Measurements from ENCODE around the gene ALOX5. TPM values are rescaled to one million over a fixed set of nuclear protein-coding genes. Genes with fewer than 3 reads are reported as not detected.
"Not testable (repeated sequence)": the region's sequence is repeated elsewhere in the genome, so short reads cannot be mapped to it uniquely, and the experiment has no call there.

Gene ALOX5
- total RNA-seq, 1 donor: 9.2 TPM

DNA sequence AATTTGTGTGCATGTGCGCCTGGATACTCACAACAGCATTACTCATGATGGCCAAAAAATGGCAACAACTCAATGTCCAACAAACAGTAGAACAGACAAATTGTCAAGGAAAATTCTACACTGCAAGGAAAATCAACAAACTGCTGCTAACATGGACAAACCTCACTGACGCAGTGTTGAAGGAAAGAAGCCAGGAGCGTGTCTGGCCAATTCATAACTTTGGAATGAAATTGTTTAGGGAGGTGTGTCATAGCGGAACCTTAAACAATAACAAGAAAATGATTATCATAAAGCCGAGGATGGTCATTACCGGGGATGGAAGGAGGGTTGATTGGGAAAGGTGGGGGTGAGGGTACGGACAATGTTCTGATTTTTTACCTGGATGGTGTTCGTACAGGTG, 29.1 kb downstream of the ALOX5 start:
- DNase-seq (ENCODE audit: low read depth in 2 of 3, low spot score in 2 of 3): no peak

DNA sequence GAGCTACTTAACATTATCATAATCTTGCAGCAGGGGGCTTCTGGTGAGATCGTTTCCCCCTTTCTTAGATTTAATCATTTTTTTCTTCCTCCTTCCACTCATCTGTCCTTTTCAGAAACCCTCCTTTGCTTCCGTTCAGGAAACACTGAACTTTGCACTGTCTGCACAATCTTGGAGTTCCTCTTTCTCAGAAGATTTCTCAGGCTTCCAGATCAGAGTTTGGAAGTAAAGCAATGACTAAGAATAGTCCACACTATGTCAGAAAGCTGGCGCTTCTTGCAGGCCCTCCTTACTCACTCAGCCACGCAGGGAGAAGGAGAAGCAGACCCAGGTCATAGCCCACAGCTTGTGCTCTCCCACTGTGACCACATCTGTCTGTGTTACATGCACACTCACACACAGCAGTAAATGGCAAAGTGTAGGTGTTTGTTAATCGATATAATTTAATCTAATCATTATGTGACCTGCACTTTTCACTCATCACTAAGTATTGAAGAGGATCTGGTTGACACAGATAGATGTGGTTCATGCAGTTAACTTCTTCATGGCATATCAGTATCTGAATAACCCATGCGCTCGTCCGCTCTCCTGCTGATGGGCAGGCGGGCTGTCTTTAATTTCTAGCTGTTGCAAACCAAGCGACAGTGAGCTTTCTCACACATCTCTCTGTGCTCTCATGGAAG, 30.2 kb downstream of the ALOX5 start:
- DNase-seq (ENCODE audit: low read depth in 2 of 3, low spot score in 2 of 3): peak in 2 of 3 donors; percentile 76 to 87

DNA sequence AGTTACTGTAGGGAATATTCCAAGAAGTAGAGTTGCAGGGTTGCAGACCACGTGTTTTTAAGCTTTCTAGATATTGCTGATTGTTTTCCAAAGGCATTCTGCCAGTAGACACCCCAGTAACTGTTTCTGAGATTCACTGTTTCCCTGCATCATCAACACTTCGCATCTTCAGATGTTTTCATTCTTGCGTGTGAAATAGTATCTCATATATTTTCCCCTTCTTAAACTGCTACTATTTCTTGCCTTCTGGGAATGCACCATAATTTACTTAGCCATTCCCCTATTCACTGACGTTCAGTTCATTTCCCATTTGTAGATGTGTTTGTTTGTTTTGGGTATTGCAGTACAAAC, 30.7 kb downstream of the ALOX5 start:
- DNase-seq (ENCODE audit: low read depth in 2 of 3, low spot score in 2 of 3): no peak

DNA sequence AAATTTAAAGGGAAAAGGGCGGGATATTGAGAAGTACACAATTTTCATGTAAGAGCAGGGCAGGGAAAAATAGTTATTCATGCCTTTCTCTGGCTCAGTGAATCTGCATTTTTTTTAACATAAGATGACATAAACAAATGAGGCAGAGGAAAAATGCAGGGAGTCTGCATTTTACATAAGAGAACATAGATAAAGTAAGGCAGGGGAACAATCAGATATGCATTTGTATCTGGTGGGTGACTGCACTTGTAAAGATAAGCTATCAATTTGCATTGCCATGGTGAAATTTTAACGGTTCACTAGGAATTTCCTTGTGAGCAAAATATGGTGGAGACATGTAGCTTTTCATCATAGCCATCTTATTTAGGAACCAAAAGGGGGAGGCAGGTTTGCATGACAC, 33.5 kb downstream of the ALOX5 start:
- no peak for DNase-seq (ENCODE audit: low read depth in 2 of 3, low spot score in 2 of 3)

DNA sequence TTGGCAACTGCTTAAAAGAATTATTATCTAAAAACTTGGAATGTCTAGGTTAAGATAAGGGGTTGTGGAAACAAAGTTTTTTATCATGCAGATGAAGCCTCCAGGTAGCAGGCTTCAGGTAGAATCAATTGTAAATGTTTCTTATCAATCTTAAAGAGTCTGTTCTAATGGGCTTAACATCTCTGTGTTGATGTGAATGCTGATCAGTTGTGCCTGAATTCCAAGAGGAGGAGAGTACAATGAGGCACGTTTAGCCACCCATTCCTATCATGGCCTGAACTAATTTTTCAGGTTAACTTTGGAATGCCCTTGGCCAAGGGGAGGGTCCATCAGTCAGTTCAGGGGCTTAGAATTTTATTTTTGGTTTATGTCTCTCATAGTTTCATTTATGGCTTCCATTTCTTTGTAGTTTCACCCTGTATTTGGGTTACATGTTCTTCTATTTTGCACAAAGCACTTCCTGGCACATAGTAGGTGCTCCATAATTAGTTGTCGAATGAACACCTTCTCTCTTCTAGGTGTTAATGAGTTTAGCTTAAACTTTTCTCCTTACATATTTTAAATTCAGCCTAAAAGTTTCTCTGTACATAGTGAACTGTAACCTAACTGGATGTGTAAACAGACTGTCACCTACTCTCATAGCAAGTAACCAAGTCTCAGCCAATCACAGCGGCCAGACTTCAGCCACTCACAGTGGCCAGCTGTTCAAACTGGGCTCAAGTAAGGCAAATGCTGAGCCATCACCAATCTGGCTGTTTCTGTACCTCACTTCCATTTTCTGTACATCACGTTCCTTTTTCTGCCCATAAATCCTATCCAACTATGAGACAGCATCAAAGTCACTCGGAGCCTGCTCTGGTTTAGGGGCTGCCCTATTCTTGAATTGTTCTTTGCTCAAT, 34.7 kb downstream of the ALOX5 start:
- DNase-seq (ENCODE audit: low read depth in 2 of 3, low spot score in 2 of 3): no peak

DNA sequence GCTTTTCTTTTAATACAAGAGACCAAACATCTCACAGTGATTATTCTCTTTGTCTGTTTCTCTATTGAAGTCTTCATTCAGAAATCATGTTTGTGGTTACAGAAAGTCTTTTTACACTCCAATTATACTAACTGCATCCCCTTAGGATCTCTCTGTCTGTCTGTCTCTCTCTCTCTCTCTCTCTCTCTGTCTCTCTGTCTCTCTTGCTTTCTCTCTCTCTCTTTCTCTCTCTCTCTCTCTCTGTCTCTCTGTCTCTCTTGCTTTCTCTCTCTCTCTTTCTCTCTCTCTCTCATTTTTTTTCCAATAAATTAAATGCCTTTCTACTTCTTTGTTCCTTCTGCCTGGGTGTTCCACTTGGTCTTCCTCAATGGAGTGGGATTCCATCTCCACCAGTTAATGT, 35.3 kb downstream of the ALOX5 start:
- DNase-seq (ENCODE audit: low read depth in 2 of 3, low spot score in 2 of 3): not testable (repeated sequence)

DNA sequence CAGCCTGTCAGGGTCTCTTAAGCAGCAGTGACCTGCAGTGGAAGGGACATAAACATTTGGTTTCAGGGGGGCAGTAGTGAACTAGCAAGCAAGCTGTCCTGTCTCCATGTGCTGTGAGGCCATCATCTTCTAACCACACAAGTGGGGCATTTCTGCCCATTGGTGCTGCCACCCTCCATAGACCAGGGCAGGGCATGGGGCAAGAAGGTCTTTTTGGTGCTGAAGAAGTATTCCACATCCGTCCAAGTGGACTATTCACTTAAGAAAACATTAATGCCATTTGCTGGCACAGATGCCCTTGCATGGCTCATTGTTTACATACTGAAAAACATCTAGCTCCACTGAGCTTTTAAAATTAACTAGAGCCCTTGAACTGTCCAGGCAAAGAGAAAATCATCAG, 35.8 kb downstream of the ALOX5 start:
- DNase-seq (ENCODE audit: low read depth in 2 of 3, low spot score in 2 of 3): no peak

DNA sequence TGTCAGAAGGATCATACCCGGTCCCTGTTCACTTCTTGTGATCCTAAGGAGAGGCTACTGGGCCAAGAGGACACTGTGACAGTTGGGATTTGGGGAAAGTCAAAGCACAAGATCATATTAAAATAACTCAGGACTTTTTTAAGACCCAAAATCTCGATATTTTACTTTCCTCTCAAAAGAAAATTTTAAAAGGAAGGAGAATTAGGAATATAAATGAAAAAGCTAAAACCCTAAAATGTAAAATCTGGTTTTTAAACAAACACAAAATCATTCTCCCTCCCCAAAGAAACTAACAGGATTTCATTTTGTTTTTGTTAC, 36.4 kb downstream of the ALOX5 start:
- no peak for DNase-seq (ENCODE audit: low read depth in 2 of 3, low spot score in 2 of 3)

DNA sequence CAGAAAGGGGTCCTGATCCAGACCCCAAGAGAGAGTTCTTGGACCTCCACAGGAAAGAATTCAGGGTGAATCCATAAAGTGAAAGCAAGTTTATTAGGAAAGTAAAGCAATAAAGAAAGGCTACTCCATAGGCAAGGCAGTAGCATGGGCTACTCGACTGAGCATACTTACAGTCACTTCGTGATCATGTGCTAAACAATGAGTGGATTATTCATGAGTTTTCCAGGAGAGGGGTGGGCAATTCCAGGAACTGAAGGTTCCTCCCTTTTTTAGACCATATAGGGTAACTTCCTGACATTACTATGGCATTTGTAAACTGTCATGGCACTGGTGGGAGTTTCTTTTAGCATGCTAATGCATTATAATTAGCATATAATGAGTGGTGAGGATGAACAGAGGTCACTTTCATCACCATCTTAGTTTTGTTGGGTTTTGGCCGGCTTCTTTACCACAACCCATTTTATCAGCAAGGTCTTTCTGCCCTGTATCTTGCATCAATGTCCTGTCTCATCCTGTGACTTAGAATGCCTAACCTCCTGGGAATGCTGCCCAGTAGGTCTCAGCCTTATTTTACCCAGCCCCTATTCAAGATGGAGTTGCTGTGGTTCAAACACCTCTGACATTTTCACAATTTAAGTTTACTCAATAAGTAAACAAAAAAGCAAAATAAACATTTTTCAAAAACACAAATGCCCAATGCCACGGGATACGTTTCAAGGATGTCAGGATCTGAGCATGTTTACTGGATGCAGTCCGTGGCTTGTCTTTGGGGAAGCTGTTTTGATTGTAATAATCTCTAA, 37.0 kb downstream of the ALOX5 start:
- no peak for DNase-seq (ENCODE audit: low read depth in 2 of 3, low spot score in 2 of 3)

DNA sequence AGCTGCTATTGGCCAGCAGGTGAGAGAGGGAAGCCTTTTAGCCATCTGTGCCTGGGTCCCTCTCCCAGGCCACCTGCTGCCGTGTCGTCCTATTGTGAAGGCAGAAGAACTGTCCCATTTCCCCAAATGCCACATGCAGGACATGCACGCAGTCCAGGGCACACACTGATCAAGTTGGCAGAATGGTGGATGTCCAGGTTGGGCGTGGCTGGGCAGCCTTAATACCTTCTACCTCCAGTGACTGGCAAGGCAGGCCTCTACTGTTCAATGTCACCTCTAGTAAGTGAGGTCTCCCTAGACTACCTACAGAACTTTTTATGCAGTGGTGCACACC, 37.6 kb downstream of the ALOX5 start:
- DNase-seq (ENCODE audit: low read depth in 2 of 3, low spot score in 2 of 3): no peak

DNA sequence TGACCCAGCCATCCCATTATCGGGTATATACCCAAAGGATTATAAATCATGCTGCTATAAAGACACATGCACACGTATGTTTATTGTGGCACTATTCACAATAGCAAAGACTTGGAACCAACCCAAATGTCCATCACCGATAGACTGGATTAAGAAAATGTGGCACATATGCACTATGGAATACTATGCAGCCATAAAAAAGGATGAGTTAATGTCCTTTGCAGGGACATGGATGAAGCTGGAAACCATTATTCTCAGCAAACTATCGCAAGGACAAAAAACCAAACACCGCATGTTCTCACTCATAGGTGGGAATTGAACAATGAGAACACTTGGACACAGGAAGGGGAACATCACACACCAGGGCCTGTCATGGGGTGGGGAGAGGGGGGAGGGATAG, 41.0 kb downstream of the ALOX5 start:
- not testable (repeated sequence) for DNase-seq (ENCODE audit: low read depth in 2 of 3, low spot score in 2 of 3)

DNA sequence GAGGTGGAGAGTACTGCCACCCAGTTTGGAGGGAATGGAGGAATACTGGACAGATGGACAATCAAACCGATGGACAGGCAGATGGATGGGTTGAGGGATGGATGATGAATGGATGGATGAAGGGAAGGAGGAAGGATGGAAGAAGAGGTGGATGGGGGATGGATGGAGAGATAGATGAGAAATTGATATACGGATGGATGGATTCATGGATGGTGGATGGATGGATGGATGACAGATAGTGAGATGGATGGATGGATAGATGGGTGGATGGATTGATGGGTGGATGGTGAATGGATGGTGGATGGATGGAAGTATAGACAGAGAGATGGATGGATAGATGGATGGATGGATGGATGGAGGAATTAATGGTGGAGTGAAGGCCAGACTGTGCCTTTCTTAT, 42.6 kb downstream of the ALOX5 start:
- no peak for DNase-seq (ENCODE audit: low read depth in 2 of 3, low spot score in 2 of 3)

DNA sequence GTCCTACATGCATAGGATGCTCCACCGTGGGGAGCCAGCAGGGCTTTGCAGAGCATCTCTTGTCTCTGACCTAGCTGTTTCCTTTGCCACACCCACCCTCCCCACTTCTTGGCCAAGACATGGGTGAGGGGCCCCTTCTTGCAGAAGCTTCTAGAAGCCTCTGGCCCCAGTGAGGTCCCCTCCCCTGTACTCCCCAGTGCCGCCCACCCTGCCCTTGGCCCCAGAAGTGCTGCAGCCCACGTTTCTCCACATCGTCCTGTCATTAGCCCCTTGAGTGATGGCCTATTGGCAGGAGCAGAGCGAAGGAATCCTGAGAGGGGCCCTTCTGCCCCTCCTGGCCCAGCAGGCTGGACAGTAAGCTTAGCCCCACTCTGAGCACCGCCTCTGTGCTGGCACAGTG, 43.7 kb downstream of the ALOX5 start:
- no peak for DNase-seq (ENCODE audit: low read depth in 2 of 3, low spot score in 2 of 3)

DNA sequence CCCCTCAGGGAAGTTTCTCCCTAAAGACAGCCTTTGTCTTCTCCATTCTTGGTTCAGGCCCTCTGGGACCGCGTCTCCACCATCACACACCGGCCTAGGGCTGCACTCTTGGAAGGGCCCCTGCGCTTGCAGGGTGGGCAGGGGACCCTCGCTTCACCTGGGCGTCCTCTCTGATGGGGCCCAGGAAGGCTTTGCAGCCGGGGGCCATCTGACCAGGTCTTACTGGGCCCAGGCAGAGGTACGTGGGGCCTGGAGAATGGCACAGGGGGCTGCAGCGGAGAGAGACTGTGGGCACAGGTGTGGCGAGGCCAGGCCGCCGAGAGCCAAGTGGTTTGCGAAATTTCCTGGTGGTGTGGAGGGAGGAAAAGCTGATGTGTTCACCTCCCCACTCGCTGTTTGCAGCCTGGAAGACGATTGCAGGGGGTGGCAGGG, 44.4 kb downstream of the ALOX5 start:
- DNase-seq (ENCODE audit: low read depth in 2 of 3, low spot score in 2 of 3): no peak

DNA sequence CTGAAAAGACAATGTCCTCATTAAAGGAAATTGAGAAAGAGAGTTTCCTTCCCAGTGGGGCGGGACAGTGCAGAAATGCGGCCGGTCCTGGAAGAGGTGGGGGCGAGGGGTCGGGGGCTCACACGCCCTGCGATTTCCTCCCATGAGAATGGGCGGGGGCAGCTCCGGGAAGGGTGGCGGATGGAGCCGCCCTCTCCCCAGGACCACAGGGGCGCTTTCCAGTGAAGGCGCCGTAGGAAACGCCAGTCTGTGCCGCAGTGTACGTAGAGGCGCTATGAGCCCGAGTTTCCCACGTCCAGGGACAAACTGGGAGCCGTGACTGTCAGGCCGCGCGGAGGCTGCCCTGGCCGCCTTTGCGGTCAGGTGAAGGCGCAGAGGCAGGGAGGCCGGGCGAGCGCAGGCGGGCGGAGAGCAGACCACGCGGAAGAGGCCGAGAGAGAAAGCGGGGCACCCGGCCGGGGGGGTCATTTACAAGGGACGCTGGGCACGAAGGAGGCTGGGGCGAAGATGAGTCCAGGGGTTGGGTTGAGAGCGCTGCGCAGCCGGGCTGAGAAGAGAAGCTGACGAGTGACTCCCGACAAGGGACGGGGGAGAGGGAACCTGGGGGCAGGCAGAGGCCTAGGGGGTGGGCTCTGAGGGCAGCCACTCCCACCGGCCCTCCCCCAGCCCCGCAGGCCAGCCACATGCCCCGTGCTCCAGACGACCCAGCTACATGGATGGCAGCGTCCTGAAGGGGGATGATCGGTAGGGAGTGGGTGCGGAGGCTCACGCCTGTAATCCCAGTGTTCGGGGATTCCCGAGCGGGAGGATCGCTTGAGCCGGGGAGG, 45.0 kb downstream of the ALOX5 start:
- peak in 2 of 3 donors; percentile 63 to 70 for DNase-seq (ENCODE audit: low read depth in 2 of 3, low spot score in 2 of 3)

DNA sequence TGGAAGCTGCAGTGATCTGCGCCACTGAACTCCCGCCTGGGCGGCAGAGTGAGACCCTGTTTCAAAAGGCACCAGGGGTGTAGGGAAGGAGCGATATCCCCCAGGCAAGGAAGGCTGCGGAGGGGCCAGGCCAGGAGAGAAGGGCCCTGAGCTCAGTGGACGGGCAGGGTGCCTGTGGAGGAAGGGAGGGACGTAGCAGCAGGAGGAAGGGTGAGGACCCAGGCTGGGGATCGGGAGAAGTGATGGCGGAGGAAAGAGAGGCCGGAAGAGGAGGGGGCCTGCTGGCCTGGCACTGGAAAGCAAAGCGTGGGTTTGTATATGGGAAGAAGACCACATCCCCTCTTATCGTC, 45.6 kb downstream of the ALOX5 start:
- DNase-seq (ENCODE audit: low read depth in 2 of 3, low spot score in 2 of 3): no peak

DNA sequence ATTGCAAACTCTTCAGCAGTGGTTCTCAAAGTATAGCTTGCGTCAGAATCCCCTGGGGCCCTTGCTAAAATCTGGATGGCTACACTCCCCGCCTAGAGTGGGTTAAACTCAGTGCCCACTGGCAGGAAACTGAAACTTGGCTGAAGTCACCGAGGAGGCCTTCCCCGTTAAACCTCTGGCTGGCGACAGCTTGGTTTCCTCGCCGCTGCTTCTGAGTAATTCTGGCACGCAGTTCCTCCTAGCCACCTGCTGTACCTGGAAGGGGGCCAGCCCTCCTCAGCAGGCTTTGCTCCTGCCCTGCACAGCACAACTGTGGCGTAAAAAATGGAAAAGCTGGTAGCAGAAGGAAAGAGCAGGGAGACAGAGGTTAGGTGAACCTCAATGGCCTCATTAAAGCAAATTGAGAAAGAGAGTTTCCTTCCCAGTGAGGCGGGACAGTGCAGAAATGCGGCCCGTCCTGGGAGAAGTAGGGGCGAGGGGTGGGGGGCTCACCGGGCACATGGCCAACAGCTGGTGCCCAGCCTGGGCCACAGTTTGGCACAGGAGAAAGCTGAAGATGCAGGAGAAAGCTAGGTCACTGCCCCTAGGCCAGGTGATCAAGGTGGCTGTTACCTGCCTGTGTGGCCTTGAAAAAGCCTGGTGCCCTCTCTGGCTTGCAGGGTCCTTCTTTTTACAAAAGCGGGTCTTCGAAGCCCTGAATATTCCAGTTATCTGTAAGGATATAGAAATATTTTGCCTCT, 46.6 kb downstream of the ALOX5 start:
- peak in 2 of 3 donors; percentile 88 for DNase-seq (ENCODE audit: low read depth in 2 of 3, low spot score in 2 of 3)

DNA sequence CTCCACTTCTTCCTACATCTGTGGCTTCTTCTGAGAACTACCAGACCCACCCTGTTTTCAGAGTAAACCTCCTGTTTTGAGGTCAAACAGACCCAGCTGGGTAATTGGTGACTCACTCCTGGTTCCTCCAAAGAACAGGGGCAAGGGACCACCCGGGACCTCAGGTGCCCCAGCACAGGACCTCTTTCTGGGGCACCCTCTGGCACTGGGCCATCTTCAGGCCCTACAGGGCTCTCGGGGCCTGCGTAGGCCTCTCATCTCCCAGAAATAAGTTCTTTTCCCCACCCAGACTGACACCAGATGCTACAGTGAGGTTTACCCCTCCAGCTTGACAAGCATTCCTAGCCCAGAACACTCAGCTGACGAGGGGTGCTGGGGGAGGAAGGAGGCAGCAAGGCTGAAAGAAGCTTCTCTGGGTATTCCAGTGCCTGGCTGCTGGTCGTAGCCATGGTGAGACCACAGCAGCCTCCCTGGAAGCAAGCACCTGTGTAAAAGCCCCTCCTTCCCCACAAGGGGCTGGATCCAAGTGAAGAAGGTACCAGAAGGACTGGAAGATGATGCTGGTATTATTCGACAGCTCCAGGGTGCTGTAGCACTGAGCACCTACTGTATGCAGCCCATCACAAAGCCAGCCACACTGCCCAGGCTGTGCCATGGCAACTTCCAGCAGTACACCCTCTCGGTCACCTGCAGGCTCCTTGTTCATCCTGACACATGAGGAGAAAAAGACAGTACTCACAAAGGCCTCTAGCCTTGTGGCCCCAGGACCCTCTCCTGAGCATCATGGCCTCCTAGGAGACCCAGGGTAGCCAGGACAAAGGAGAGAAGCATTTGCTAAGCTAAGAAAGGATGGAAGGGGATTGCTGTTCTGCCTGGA, 47.4 kb downstream of the ALOX5 start:
- peak in 2 of 3 donors; percentile 82 to 85 for DNase-seq (ENCODE audit: low read depth in 2 of 3, low spot score in 2 of 3)

DNA sequence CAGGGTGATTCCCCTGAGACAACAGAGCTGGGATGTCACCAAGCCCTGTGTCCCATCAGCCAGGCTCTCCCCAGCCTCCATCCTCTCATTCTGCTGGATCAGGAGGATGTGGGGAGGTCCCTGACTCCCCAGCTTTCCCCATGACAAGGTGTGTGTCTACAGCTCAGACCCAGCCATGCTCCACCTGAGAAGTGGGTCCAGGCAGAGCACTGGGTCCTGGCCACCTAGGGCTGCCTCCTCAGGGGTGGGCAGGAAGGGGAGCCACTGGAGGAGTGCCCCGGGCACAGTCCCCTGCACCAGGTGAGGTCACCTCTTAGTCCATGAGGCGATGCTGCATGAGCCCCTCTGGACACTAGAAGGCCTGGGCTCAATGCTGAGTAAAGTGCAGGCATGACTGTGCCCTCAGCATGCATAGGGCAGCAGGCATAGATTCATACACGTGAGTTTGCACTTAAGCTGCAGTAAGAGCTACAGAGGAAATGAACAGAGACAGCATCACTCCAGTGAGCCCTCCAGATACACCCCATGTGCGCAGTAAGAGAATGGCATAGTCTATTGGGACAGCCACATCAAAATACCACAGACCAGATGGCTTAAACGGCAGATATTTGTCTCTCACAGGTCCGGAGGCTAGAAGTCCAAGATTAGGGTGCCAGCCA, 48.3 kb downstream of the ALOX5 start:
- DNase-seq (ENCODE audit: low read depth in 2 of 3, low spot score in 2 of 3): no peak
